Mesendoderm (in vitro differentiated cells): ENCODE measurements around the gene WDR83.
"Not testable (repeated sequence)": the region's sequence is repeated elsewhere in the genome, so short reads cannot be mapped to it uniquely, and the experiment has no call there.

Experiments used
- DNase-seq: peaks from one replicate; pipeline ENCODE4 v3.0.0; 2013
- H2AK5ac ChIP-seq: 2 replicates; pipeline ENCODE4 v1.6.1; 2013; ENCODE audit warnings: low read length, inconsistent platforms
- H2BK120ac ChIP-seq: 2 replicates; pipeline ENCODE4 v1.6.1; 2013; ENCODE audit warnings: low read depth, mild to moderate bottlenecking, low read length, moderate library complexity, mixed read lengths
- H2BK15ac ChIP-seq: replicated peaks from 2 replicates; pipeline ENCODE4 v1.6.1; 2013; ENCODE audit warnings: low read depth, mild to moderate bottlenecking, moderate library complexity
- H2BK5ac ChIP-seq: 2 replicates; pipeline ENCODE4 v1.6.1; 2013; ENCODE audit warnings: low read length, inconsistent platforms
- H3K18ac ChIP-seq: 2 replicates; pipeline ENCODE4 v1.6.1; 2013; ENCODE audit warnings: mild to moderate bottlenecking, low read length, mixed read lengths
- H3K23ac ChIP-seq: one replicate; pipeline ENCODE4 v1.6.1; 2013; ENCODE audit warnings: low read length
- H3K27ac ChIP-seq: 2 replicates; pipeline ENCODE4 v1.5.1; 2013; ENCODE audit warnings: low read depth, mild to moderate bottlenecking, inconsistent platforms, low read length, moderate library complexity
- H3K27me3 ChIP-seq: 2 replicates; pipeline ENCODE4 v1.6.1; 2013; ENCODE audit warnings: low read length, control low read depth, mild to moderate bottlenecking, inconsistent platforms; ENCODE audit not compliant: insufficient read depth, poor library complexity
- H3K36me3 ChIP-seq: 2 replicates; pipeline ENCODE4 v1.6.1; 2013; ENCODE audit warnings: low read length, inconsistent platforms; ENCODE audit not compliant: control insufficient read depth, insufficient read depth
- H3K4ac ChIP-seq: one replicate; pipeline ENCODE4 v1.6.1; 2013; ENCODE audit warnings: low read depth, mild to moderate bottlenecking, low read length, moderate library complexity
- H3K4me1 ChIP-seq: 2 replicates; pipeline ENCODE4 v1.6.1; 2013; ENCODE audit warnings: low read depth, low read length, inconsistent platforms; ENCODE audit not compliant: control insufficient read depth
- H3K4me2 ChIP-seq: 2 replicates; pipeline ENCODE4 v1.6.1; 2013; ENCODE audit warnings: low read length
- H3K4me3 ChIP-seq: 2 replicates; pipeline ENCODE4 v1.5.1; 2013; ENCODE audit warnings: mild to moderate bottlenecking, low read length
- H3K56ac ChIP-seq: one replicate; pipeline ENCODE4 v1.6.1; 2013; ENCODE audit warnings: low read length
- H3K79me1 ChIP-seq: 2 replicates; pipeline ENCODE4 v1.6.1; 2013; ENCODE audit warnings: low read length, inconsistent platforms
- H3K79me2 ChIP-seq: 2 replicates; pipeline ENCODE4 v1.6.1; 2013; ENCODE audit warnings: mild to moderate bottlenecking, low read length; ENCODE audit not compliant: control insufficient read depth, insufficient read depth
- H3K9ac ChIP-seq: 2 replicates; pipeline ENCODE4 v1.6.1; 2013; ENCODE audit warnings: low read length, inconsistent platforms
- H4K5ac ChIP-seq: one replicate; pipeline ENCODE4 v1.6.1; 2013; ENCODE audit warnings: low read length
- H4K8ac ChIP-seq: one replicate; pipeline ENCODE4 v1.6.1; 2013; ENCODE audit warnings: low read depth, mild to moderate bottlenecking, control low read depth, low read length, moderate library complexity
- WGBS: extraction: QIAGEN DNeasy Blood & Tissue Kit; methylation state at CpG from one replicate; pipeline ENCODE4 v1.1.7; 2013; ENCODE audit warnings: low lambda C conversion rate, missing lambda C conversion rate; ENCODE audit not compliant: insufficient coverage; ENCODE audit errors: extremely low coverage; 5-methylcytosine and 5-hydroxymethylcytosine counted together

Gene WDR83

GRCh38 chr19:12675399-12675798, 8.8 kb downstream of the WDR83 start:
- no CpG with 5 or more reads among the region's 10 CpGs for WGBS
- no peak overlapping the region for H2BK5ac ChIP-seq
- no peak overlapping the region for H4K8ac ChIP-seq
- H4K5ac ChIP-seq: no peak overlapping the region
- H3K4me3 ChIP-seq: no peak overlapping the region
- peaks cover 9% of the 10 kb centered on the region for H3K79me1 ChIP-seq
- peaks cover 14% of the 10 kb centered on the region for H3K36me3 ChIP-seq
- H3K4me1 ChIP-seq: no peaks in the 10 kb centered on the region
- H3K4ac ChIP-seq: no peak overlapping the region
- no peaks in the 10 kb centered on the region for H3K27me3 ChIP-seq
- no peak overlapping the region for H3K4me2 ChIP-seq
- no peak overlapping the region for H3K27ac ChIP-seq
- no peak overlapping the region for H2BK15ac ChIP-seq
- no peak overlapping the region for H3K9ac ChIP-seq
- H3K18ac ChIP-seq: no peak overlapping the region
- H2AK5ac ChIP-seq: no peak overlapping the region
- no peak overlapping the region for H3K23ac ChIP-seq
- no peak for DNase-seq
- H3K79me2 ChIP-seq: peaks cover 8% of the 10 kb centered on the region
- H2BK120ac ChIP-seq: no peak overlapping the region
- H3K56ac ChIP-seq: no peak overlapping the region

- Histone ChIP-seq H3K4me2 (no peak overlapping the region), H2BK5ac (no peak overlapping the region), H3K9ac (no peak overlapping the region), H3K27me3 (no peaks in the 10 kb centered on the region), H3K27ac (no peak overlapping the region), H3K79me1 (peaks cover 5% of the 10 kb centered on the region), H3K4ac (no peak overlapping the region), H3K56ac (no peak overlapping the region), H4K8ac (no peak overlapping the region), H2AK5ac (no peak overlapping the region), H3K79me2 (peaks cover 5% of the 10 kb centered on the region), H3K36me3 (peaks cover 14% of the 10 kb centered on the region), H3K18ac (no peak overlapping the region), H4K5ac (no peak overlapping the region), H3K23ac (no peak overlapping the region), H3K4me3 (no peak overlapping the region), H2BK15ac (no peak overlapping the region), H3K4me1 (no peaks in the 10 kb centered on the region), H2BK120ac (no peak overlapping the region)
- no peak for DNase-seq
- no CpG with 5 or more reads among the region's 15 CpGs for WGBS
Observed at GRCh38 chr19:12675940-12676339, 9.3 kb downstream of the WDR83 start.

GRCh38 chr19:12676384-12676792, 9.8 kb downstream of the WDR83 start:
- peak; percentile 93 for DNase-seq
- Histone ChIP-seq H3K36me3 (peaks cover 14% of the 10 kb centered on the region), H3K9ac (no peak overlapping the region)

GRCh38 chr19:12676928-12677327, 10.3 kb downstream of the WDR83 start:
- Histone ChIP-seq H3K27me3 (no peaks in the 10 kb centered on the region), H3K4me1 (no peaks in the 10 kb centered on the region), H3K79me1 (peaks cover 5% of the 10 kb centered on the region), H4K5ac (no peak overlapping the region), H3K79me2 (peaks cover 5% of the 10 kb centered on the region), H2BK15ac (no peak overlapping the region), H3K4me2 (no peak overlapping the region), H3K18ac (no peak overlapping the region), H3K9ac (no peak overlapping the region), H3K36me3 (peaks cover 14% of the 10 kb centered on the region), H2AK5ac (no peak overlapping the region), H3K4me3 (no peak overlapping the region), H2BK120ac (no peak overlapping the region), H3K27ac (no peak overlapping the region), H3K23ac (no peak overlapping the region), H3K56ac (no peak overlapping the region), H4K8ac (no peak overlapping the region), H2BK5ac (no peak overlapping the region), H3K4ac (no peak overlapping the region)
- WGBS: no CpG with 5 or more reads among the region's 12 CpGs
- DNase-seq: no peak

More at GRCh38 chr19:12676384-12676792, 9.8 kb downstream of the WDR83 start:
- Histone ChIP-seq H3K4me3 (no peak overlapping the region), H3K27ac (no peak overlapping the region), H3K23ac (no peak overlapping the region), H3K79me1 (peaks cover 5% of the 10 kb centered on the region), H3K4me2 (no peak overlapping the region), H4K8ac (no peak overlapping the region), H3K4me1 (no peaks in the 10 kb centered on the region), H3K79me2 (peaks cover 5% of the 10 kb centered on the region), H3K27me3 (no peaks in the 10 kb centered on the region), H3K56ac (no peak overlapping the region), H2BK5ac (no peak overlapping the region), H2AK5ac (no peak overlapping the region), H3K4ac (no peak overlapping the region), H4K5ac (no peak overlapping the region), H2BK120ac (no peak overlapping the region), H2BK15ac (no peak overlapping the region), H3K18ac (no peak overlapping the region)
- no CpG with 5 or more reads among the region's 4 CpGs for WGBS

GRCh38 chr19:12678039-12678438, 11.4 kb downstream of the WDR83 start:
- DNase-seq, H2AK5ac ChIP-seq, H3K4me2 ChIP-seq, H4K5ac ChIP-seq, H3K23ac ChIP-seq, H4K8ac ChIP-seq, H2BK120ac ChIP-seq, H3K4me1 ChIP-seq, H3K18ac ChIP-seq, H3K4me3 ChIP-seq, H3K9ac ChIP-seq, H3K27me3 ChIP-seq, H2BK5ac ChIP-seq, H3K56ac ChIP-seq, H3K79me2 ChIP-seq, H3K79me1 ChIP-seq, H3K27ac ChIP-seq, H2BK15ac ChIP-seq, H3K4ac ChIP-seq: not testable (repeated sequence)
- no CpG with 5 or more reads among the region's 5 CpGs for WGBS
- peaks cover 14% of the 10 kb centered on the region for H3K36me3 ChIP-seq

GRCh38 chr19:12680034-12680433, 13.4 kb downstream of the WDR83 start:
- no peak for DNase-seq
- H3K4me3 ChIP-seq: no peak overlapping the region
- no peak overlapping the region for H2BK15ac ChIP-seq

More at GRCh38 chr19:12680034-12680433, 13.4 kb downstream of the WDR83 start:
- no peak overlapping the region for H4K8ac ChIP-seq
- no peak overlapping the region for H3K4ac ChIP-seq
- H4K5ac ChIP-seq: no peak overlapping the region
- H3K4me2 ChIP-seq: no peak overlapping the region
- no peak overlapping the region for H3K18ac ChIP-seq
- no peak overlapping the region for H2BK5ac ChIP-seq
- no peak overlapping the region for H3K27ac ChIP-seq
- H3K27me3 ChIP-seq: no peaks in the 10 kb centered on the region
- no peak overlapping the region for H2BK120ac ChIP-seq
- WGBS: no CpG with 5 or more reads among the region's 9 CpGs
- H3K79me2 ChIP-seq: peaks cover 5% of the 10 kb centered on the region
- peaks cover 14% of the 10 kb centered on the region for H3K36me3 ChIP-seq
- peaks cover 5% of the 10 kb centered on the region for H3K79me1 ChIP-seq
- H3K23ac ChIP-seq: no peak overlapping the region
- H3K9ac ChIP-seq: no peak overlapping the region
- H2AK5ac ChIP-seq: no peak overlapping the region
- no peaks in the 10 kb centered on the region for H3K4me1 ChIP-seq
- no peak overlapping the region for H3K56ac ChIP-seq
